Tibial nerve (tissue), 4 donors: ENCODE measurements around the gene CEACAM4. TPM values are rescaled to one million over a fixed set of nuclear protein-coding genes. Genes with fewer than 3 reads are reported as not detected.

Experiments used
- DNase-seq, 2 donors: peaks; one replicate each; pipeline ENCODE4 v3.0.0-alpha.2; 2019; ENCODE audit warnings: low spot score in 2 of 2
- H3K27ac ChIP-seq, 4 donors: fragments of 200-600 bp; sonication (generic) in 3 of 4; one replicate each; pipeline ENCODE4 v1.5.1; 2017 to 2019; ENCODE audit warnings: mild to moderate bottlenecking in 1 of 4
- H3K27me3 ChIP-seq, 2 donors: fragments of 200-600 bp; sonication (generic) in 1 of 2; one replicate each; pipeline versions ENCODE4 v1.5.1 to v1.6.0; 2017 to 2019
- H3K36me3 ChIP-seq, 3 donors: fragments of 200-600 bp; sonication (generic); one replicate each; pipeline ENCODE4 v1.5.1; 2018 to 2019
- H3K4me1 ChIP-seq, 4 donors: fragments of 200-600 bp; sonication (generic) in 3 of 4; one replicate each; pipeline ENCODE4 v1.5.1; 2017 to 2019
- H3K4me3 ChIP-seq, 4 donors: fragments of 200-600 bp; sonication (generic) in 3 of 4; one replicate each; pipeline ENCODE4 v1.5.1; 2017 to 2019; ENCODE audit warnings: mild to moderate bottlenecking in 1 of 4, moderate library complexity in 1 of 4
- H3K9me3 ChIP-seq, 4 donors: fragments of 200-600 bp; sonication (generic) in 3 of 4; one replicate each; pipeline ENCODE4 v1.5.1; 2017 to 2019
- EP300 ChIP-seq, 2 donors: sonication (generic); formaldehyde crosslinking; IDR thresholded peaks; one replicate each; pipeline ENCODE4 v1.6.1; 2017; ENCODE audit warnings: antibody characterized with exemption in 2 of 2, mild to moderate bottlenecking in 1 of 2
- POLR2A ChIP-seq, 2 donors: fragments of 450-650 bp; IDR thresholded peaks; one replicate each; pipeline ENCODE4 v1.6.1; 2017; ENCODE audit warnings: antibody characterized with exemption in 2 of 2, mild to moderate bottlenecking in 2 of 2, moderate library complexity in 2 of 2
- WGBS, 2 donors: methylation state at CpG; one replicate each; pipeline ENCODE4 v1.1.5; 2018; 5-methylcytosine and 5-hydroxymethylcytosine counted together
- total RNA-seq, 4 donors: library from RNA; depleted of rRNA; stranded (reverse); fragments of >200 nt; gene quantifications; one replicate each; pipeline ENCODE4 v1.1.0, GENCODE V29; 2016
- TF ChIP-seq, protein P1 (sequence below), 5 experiments: fragments of 200-600 bp in 3 of 5; fragments of 450-650 bp in 2 of 5; sonication (generic) in 3 of 5; IDR thresholded peaks; one replicate each; pipeline ENCODE4 v1.5.1; 2016 to 2019; ENCODE audit warnings: antibody characterized with exemption in 5 of 5, mild to moderate bottlenecking in 3 of 5, moderate library complexity in 2 of 5

Gene CEACAM4
- total RNA-seq, 4 donors from 2014 or later = 0.60 to 1.7 (median 1.6) TPM; not detected in 1

DNA sequence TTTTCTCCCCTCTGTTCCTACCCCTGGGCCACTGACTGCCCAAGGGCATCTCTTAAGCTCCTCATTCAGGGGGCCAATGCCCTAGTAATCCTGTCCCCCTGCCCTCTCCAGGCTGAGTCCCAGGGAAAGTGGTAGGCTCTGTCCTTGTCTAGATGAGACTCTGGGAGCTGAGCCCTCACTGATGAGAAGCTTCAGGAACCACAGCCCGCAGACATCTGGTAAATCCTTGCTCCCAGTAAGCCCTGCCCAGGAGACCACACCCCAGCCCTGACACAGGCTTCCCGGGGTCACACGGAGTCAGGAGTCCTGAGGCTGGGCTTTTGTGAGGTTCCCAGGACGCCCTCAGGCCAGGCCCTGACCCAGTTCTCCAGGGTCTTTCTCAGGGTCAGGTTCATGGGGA is 1.9 kb downstream of the CEACAM4 start:
- Histone ChIP-seq H3K4me1 (no peaks in the 10 kb centered on the region), H3K27me3 (no peaks in the 10 kb centered on the region), H3K4me3 (no peak overlapping the region), H3K36me3 (no peaks in the 10 kb centered on the region), H3K27ac (no peak overlapping the region), H3K9me3 (no peaks in the 10 kb centered on the region)
- TF ChIP-seq EP300 (IDR thresholded peaks at IDR 0.05) (no peak), POLR2A (IDR thresholded peaks at IDR 0.05) (no peak)
- TF ChIP-seq, protein P1, sequence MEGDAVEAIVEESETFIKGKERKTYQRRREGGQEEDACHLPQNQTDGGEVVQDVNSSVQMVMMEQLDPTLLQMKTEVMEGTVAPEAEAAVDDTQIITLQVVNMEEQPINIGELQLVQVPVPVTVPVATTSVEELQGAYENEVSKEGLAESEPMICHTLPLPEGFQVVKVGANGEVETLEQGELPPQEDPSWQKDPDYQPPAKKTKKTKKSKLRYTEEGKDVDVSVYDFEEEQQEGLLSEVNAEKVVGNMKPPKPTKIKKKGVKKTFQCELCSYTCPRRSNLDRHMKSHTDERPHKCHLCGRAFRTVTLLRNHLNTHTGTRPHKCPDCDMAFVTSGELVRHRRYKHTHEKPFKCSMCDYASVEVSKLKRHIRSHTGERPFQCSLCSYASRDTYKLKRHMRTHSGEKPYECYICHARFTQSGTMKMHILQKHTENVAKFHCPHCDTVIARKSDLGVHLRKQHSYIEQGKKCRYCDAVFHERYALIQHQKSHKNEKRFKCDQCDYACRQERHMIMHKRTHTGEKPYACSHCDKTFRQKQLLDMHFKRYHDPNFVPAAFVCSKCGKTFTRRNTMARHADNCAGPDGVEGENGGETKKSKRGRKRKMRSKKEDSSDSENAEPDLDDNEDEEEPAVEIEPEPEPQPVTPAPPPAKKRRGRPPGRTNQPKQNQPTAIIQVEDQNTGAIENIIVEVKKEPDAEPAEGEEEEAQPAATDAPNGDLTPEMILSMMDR (IDR thresholded peaks at IDR 0.05) = no peak
- DNase-seq = no peak
- WGBS, 2 donors = 41 to 44% methylated on average over 4 of the region's 4 CpGs

DNA sequence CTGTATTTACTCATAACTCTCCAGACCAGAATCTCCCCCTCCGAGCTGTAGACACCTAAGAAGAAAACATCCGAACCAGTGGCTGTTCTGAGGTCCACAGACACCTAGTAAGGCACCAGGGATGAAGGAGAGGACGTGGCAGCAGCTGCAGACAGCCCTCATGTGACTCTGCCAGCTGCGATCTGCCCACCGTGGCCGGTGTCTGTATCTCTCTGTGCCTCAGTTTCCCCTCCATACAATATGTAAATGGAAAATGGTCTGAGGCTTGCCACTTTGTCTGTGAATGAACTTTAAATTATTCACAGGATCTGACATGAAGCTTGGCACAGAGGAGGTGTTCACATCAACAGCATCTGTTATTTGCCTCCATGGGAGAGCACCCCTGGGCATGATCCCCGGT is 2.4 kb downstream of the CEACAM4 start:
- H3K27me3 ChIP-seq = no peaks in the 10 kb centered on the region

DNA sequence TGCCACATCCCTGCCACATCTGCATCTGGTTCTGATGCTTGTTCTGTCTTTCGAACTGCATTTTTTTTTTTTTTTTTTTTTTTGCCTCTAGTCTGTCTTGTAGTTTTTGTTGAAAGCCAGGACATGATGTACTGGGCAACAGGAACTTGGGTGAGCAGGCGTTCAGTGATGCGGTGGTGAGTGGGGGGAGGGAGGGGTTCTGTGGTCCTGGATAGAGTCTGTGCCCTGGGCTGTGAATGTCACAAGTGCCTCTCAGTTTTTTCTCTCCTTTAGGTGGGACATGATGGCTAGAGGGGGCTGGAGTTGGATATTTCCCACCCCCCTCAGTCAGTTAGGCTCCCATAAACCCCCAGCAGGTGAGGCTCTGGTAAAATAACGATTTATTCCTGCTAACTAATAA is 3.5 kb downstream of the CEACAM4 start:
- no peaks in the 10 kb centered on the region for H3K9me3 ChIP-seq
- TF ChIP-seq EP300 (IDR thresholded peaks at IDR 0.05) (no peak), POLR2A (IDR thresholded peaks at IDR 0.05) (no peak)
- TF ChIP-seq, protein P1 (IDR thresholded peaks at IDR 0.05) = no peak
- H3K4me3 ChIP-seq = no peak overlapping the region
- H3K36me3 ChIP-seq = no peaks in the 10 kb centered on the region
- no peak for DNase-seq
- 57 to 66% methylated on average over 4 of the region's 4 CpGs for WGBS, 2 donors
- H3K27me3 ChIP-seq = no peaks in the 10 kb centered on the region
- H3K4me1 ChIP-seq = no peaks in the 10 kb centered on the region
- H3K27ac ChIP-seq = no peak overlapping the region

More for the DNA sequence above, 2.4 kb downstream of the CEACAM4 start:
- no peak for TF ChIP-seq EP300 (IDR thresholded peaks at IDR 0.05)
- no peak for TF ChIP-seq POLR2A (IDR thresholded peaks at IDR 0.05)
- TF ChIP-seq, protein P1 (IDR thresholded peaks at IDR 0.05) = no peak
- H3K4me1 ChIP-seq = no peaks in the 10 kb centered on the region
- no peak overlapping the region for H3K4me3 ChIP-seq
- no peaks in the 10 kb centered on the region for H3K9me3 ChIP-seq
- no peak overlapping the region for H3K27ac ChIP-seq
- no peaks in the 10 kb centered on the region for H3K36me3 ChIP-seq
- WGBS, 2 donors = 57 to 80% methylated on average over 7 of the region's 7 CpGs
- no peak for DNase-seq

DNA sequence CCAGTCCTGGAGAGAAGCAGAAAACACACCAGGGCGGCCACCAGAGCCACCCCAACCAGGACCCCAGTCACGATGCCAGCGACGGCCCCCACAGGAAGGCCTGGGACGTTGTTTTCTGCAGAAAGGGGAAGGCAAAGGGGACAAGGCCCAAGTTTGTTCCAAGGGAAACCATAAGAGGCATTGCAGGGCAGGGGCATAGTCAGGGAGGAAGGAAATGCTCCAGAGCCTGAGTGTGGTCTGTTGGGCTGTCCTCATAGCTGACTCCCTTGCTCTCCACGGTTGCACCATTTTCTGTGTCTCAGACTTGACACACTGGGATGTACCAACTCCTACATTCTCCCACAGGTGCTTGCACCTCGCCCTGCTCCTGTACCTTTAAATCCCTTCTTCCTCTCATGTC is 5.2 kb downstream of the CEACAM4 start:
- Histone ChIP-seq H3K36me3 (no peaks in the 10 kb centered on the region), H3K27me3 (no peaks in the 10 kb centered on the region), H3K9me3 (no peaks in the 10 kb centered on the region), H3K4me1 (no peaks in the 10 kb centered on the region), H3K27ac (no peak overlapping the region), H3K4me3 (no peak overlapping the region)
- TF ChIP-seq EP300 (IDR thresholded peaks at IDR 0.05) (no peak), POLR2A (IDR thresholded peaks at IDR 0.05) (no peak)
- TF ChIP-seq, protein P1 (IDR thresholded peaks at IDR 0.05) = no peak
- WGBS, 2 donors = 51% methylated on average over 5 to 7 of the region's 7 CpGs
- DNase-seq = no peak

DNA sequence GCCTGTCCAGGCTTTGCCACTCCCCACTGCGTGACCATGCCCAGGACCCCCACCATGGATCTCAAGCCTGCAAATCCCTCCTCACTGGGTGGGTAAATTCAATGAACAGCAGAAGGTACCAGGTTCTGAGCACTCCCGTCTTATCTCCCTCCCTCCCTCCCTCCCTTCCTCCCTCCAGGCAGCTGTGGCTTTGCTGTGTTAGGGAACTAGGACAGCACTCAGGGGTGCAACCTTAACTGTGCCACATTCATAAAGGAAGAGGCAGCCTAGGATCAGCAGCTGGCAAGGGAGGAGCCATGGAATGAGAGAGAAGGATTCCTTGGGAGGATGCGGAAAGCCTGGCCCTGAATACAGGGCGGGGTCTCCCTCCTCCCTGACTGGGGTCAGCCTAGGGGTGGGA is 5.6 kb downstream of the CEACAM4 start:
- H3K4me1 ChIP-seq = no peaks in the 10 kb centered on the region
- no peak overlapping the region for H3K27ac ChIP-seq
- H3K27me3 ChIP-seq = no peaks in the 10 kb centered on the region
- no peaks in the 10 kb centered on the region for H3K36me3 ChIP-seq
- DNase-seq = no peak
- 47 to 50% methylated on average over 4 of the region's 4 CpGs for WGBS, 2 donors
- H3K4me3 ChIP-seq = no peak overlapping the region
- TF ChIP-seq POLR2A (IDR thresholded peaks at IDR 0.05) (no peak), EP300 (IDR thresholded peaks at IDR 0.05) (no peak)
- TF ChIP-seq, protein P1 (IDR thresholded peaks at IDR 0.05) = no peak
- H3K9me3 ChIP-seq = no peaks in the 10 kb centered on the region
